ENCODE data around the gene NABP2. TPM values are rescaled to one million over a fixed set of nuclear protein-coding genes. Genes with fewer than 3 reads are reported as not detected.

The NABP2 gene
- polyA plus RNA-seq, 1 donor from 2014 or later, result 54.3 TPM

- Histone ChIP-seq H3K36me3 (ENCODE audit: insufficient read depth, low read length) (peaks cover 6% of the 10 kb centered on the region), H3K9ac (ENCODE audit: low read length) (no peak overlapping the region), H3K27ac (ENCODE audit: low read length) (no peak overlapping the region), H3K9me3 (ENCODE audit: low read length) (no peaks in the 10 kb centered on the region), H3K9me2 (ENCODE audit: insufficient read depth, low read length) (no peaks in the 10 kb centered on the region), H3K4me2 (ENCODE audit: low read length) (no peak overlapping the region), H2AFZ (ENCODE audit: low read depth, low read length) (no peak overlapping the region), H3F3A (ENCODE audit: insufficient read depth, low read length, poor library complexity, severe bottlenecking) (no peaks in the 10 kb centered on the region), H3K79me2 (replicated peaks; ENCODE audit: insufficient read depth, low read length) (no peaks in the 10 kb centered on the region), H4K20me1 (ENCODE audit: insufficient read depth) (no peaks in the 10 kb centered on the region), H3K27me3 (ENCODE audit: insufficient read depth, low read depth, low read length) (no peaks in the 10 kb centered on the region), H3K4me3 (ENCODE audit: low read length) (no peak overlapping the region)
- TF ChIP-seq TAF1 (IDR thresholded peaks at IDR 0.05; ENCODE audit: low read depth) (no peak), REST (IDR thresholded peaks at IDR 0.05; ENCODE audit: borderline replicate concordance) (no peak), SMC3 (conservative IDR thresholded peaks at IDR 0.05; ENCODE audit: poor library complexity) (peak; percentile 23), CTCF (IDR thresholded peaks at IDR 0.05; ENCODE audit: poor library complexity, severe bottlenecking) (peak; percentile 47)
Observed at GRCh38 chr12:56206452-56207166, 17.5 kb upstream of the NABP2 start.

GRCh38 chr12:56208006-56208405 lies 16.1 kb upstream of the NABP2 start:
- no peak for TF ChIP-seq POLR2AphosphoS5 (IDR thresholded peaks at IDR 0.05)
- TF ChIP-seq REST (IDR thresholded peaks at IDR 0.05; ENCODE audit: borderline replicate concordance), result no peak
- TF ChIP-seq SMC3 (conservative IDR thresholded peaks at IDR 0.05; ENCODE audit: poor library complexity), result no peak
- TF ChIP-seq RAD21 (conservative IDR thresholded peaks at IDR 0.05), result no peak
- TF ChIP-seq EZH2 (IDR thresholded peaks at IDR 0.05; ENCODE audit: borderline replicate concordance, insufficient read depth, low read length, poor library complexity, severe bottlenecking), result no peak
- no peak for TF ChIP-seq CTCF (IDR thresholded peaks at IDR 0.05; ENCODE audit: poor library complexity, severe bottlenecking)
- TF ChIP-seq TAF1 (IDR thresholded peaks at IDR 0.05; ENCODE audit: low read depth), result no peak
- Histone ChIP-seq H3K9me3 (ENCODE audit: low read length) (no peaks in the 10 kb centered on the region), H3F3A (ENCODE audit: insufficient read depth, low read length, poor library complexity, severe bottlenecking) (no peaks in the 10 kb centered on the region), H3K27me3 (ENCODE audit: insufficient read depth, low read depth, low read length) (no peaks in the 10 kb centered on the region), H3K9ac (ENCODE audit: low read length) (no peak overlapping the region), H4K20me1 (ENCODE audit: insufficient read depth) (no peaks in the 10 kb centered on the region), H3K9me2 (ENCODE audit: insufficient read depth, low read length) (no peaks in the 10 kb centered on the region), H3K79me2 (replicated peaks; ENCODE audit: insufficient read depth, low read length) (no peaks in the 10 kb centered on the region), H3K4me2 (ENCODE audit: low read length) (no peak overlapping the region), H3K4me3 (ENCODE audit: low read length) (no peak overlapping the region), H3K27ac (ENCODE audit: low read length) (no peak overlapping the region), H2AFZ (ENCODE audit: low read depth, low read length) (no peak overlapping the region), H3K36me3 (ENCODE audit: insufficient read depth, low read length) (peaks cover 6% of the 10 kb centered on the region)

All from neural cell (in vitro differentiated cells).